Stimulated activated CD4-positive, alpha-beta T cell treated with anti-CD3 and anti-CD28 coated beads, Interleukin-12 subunit alpha, Interleukin-12 subunit beta, amount 100 ng/mL, for 24 hours (primary cell): ENCODE results near the gene ATAD5.
"Not testable (repeated sequence)": the region's sequence is repeated elsewhere in the genome, so short reads cannot be mapped to it uniquely, and the experiment has no call there.

Experiments
- DNase-seq, 2 experiments: peaks; one replicate each; pipeline ENCODE4 v3.0.0-alpha.2; 2020; ENCODE audit warnings: low read depth in 2 of 2

ATAD5 gene

GRCh38 chr17:30915833-30916611 is 84.3 kb downstream of the ATAD5 start:
- no peak for DNase-seq

- no peak for DNase-seq
These were observed 85.3 kb downstream of the ATAD5 start for GRCh38 chr17:30917050-30917449.

GRCh38 chr17:30920282-30920681 is 88.5 kb downstream of the ATAD5 start:
- no peak for DNase-seq

- no peak for DNase-seq
These were observed 89.1 kb downstream of the ATAD5 start for GRCh38 chr17:30920683-30921543.

- no peak for DNase-seq
These were observed 89.9 kb downstream of the ATAD5 start, which contains the start of gene ADAP2 for GRCh38 chr17:30921544-30922196. Gene ADAP2, plus strand, starts transcription at chr17:30921945. Its CDS starts 70 bp downstream, at chr17:30922015.

- no peak for DNase-seq
These were observed 90.7 kb downstream of the ATAD5 start for GRCh38 chr17:30922235-30923030.

- no peak for DNase-seq
These were observed 92.6 kb downstream of the ATAD5 start for GRCh38 chr17:30924341-30924740.

- no peak for DNase-seq
These were observed 94.8 kb downstream of the ATAD5 start for GRCh38 chr17:30926516-30926915.

GRCh38 chr17:30927756-30928155 is 96.0 kb downstream of the ATAD5 start:
- DNase-seq = no peak

- DNase-seq = no peak
These were observed 96.8 kb downstream of the ATAD5 start for GRCh38 chr17:30928584-30928983.

- no peak for DNase-seq
These were observed 97.4 kb downstream of the ATAD5 start for GRCh38 chr17:30929081-30929633.

- DNase-seq = not testable (repeated sequence)
These were observed 98.1 kb downstream of the ATAD5 start for GRCh38 chr17:30929861-30930260.

- no peak for DNase-seq
These were observed 98.7 kb downstream of the ATAD5 start for GRCh38 chr17:30930495-30930894.

GRCh38 chr17:30931582-30931981 is 99.8 kb downstream of the ATAD5 start:
- not testable (repeated sequence) for DNase-seq

- DNase-seq = no peak
These were observed 102.2 kb downstream of the ATAD5 start for GRCh38 chr17:30933966-30934365.

- DNase-seq = no peak
These were observed 107.4 kb downstream of the ATAD5 start for GRCh38 chr17:30939051-30939689.

- DNase-seq = no peak
These were observed 110.7 kb downstream of the ATAD5 start for GRCh38 chr17:30942308-30943079.
